Measurements from ENCODE around the gene C9. TPM values are rescaled to one million over a fixed set of nuclear protein-coding genes. Genes with fewer than 3 reads are reported as not detected.
"Not testable (repeated sequence)": the region's sequence is repeated elsewhere in the genome, so short reads cannot be mapped to it uniquely, and the experiment has no call there.

The C9 gene
- polyA plus RNA-seq, 1 donor from 2014 or later, result not detected

GRCh38 chr5:39405083-39405843 lies 41.0 kb upstream of the C9 start:
- peak overlapping the region; percentile 41 for H3K27ac ChIP-seq (ENCODE audit: low read length)
- H3K4me3 ChIP-seq (ENCODE audit: low read length), result no peak overlapping the region
- H3F3A ChIP-seq (ENCODE audit: insufficient read depth, low read length, poor library complexity, severe bottlenecking), result no peaks in the 10 kb centered on the region
- no peaks in the 10 kb centered on the region for H3K36me3 ChIP-seq (ENCODE audit: insufficient read depth, low read length)
- H3K9me2 ChIP-seq (ENCODE audit: insufficient read depth, low read length), result no peaks in the 10 kb centered on the region
- no peaks in the 10 kb centered on the region for H4K20me1 ChIP-seq (ENCODE audit: insufficient read depth)
- H3K4me2 ChIP-seq (ENCODE audit: low read length), result no peak overlapping the region
- H3K9ac ChIP-seq (ENCODE audit: low read length), result no peak overlapping the region
- no peaks in the 10 kb centered on the region for H3K9me3 ChIP-seq (ENCODE audit: low read length)
- TF ChIP-seq SMC3 (conservative IDR thresholded peaks at IDR 0.05; ENCODE audit: poor library complexity) (no peak), EP300 (conservative IDR thresholded peaks at IDR 0.05; ENCODE audit: poor library complexity, severe bottlenecking) (peak; percentile 17), CTCF (IDR thresholded peaks at IDR 0.05; ENCODE audit: poor library complexity, severe bottlenecking) (no peak), REST (IDR thresholded peaks at IDR 0.05; ENCODE audit: borderline replicate concordance) (peak; percentile 44)
- no peaks in the 10 kb centered on the region for H3K79me2 ChIP-seq (replicated peaks; ENCODE audit: insufficient read depth, low read length)
- no peak overlapping the region for H2AFZ ChIP-seq (ENCODE audit: low read depth, low read length)
- H3K27me3 ChIP-seq (ENCODE audit: insufficient read depth, low read depth, low read length), result no peaks in the 10 kb centered on the region

GRCh38 chr5:39403761-39404160 lies 39.5 kb upstream of the C9 start:
- not testable (repeated sequence) for H3K4me3 ChIP-seq (ENCODE audit: low read length); H3K4me2 ChIP-seq (ENCODE audit: low read length); H3K27ac ChIP-seq (ENCODE audit: low read length); H4K20me1 ChIP-seq (ENCODE audit: insufficient read depth); H3K27me3 ChIP-seq (ENCODE audit: insufficient read depth, low read depth, low read length); H2AFZ ChIP-seq (ENCODE audit: low read depth, low read length); H3K79me2 ChIP-seq (replicated peaks; ENCODE audit: insufficient read depth, low read length); H3K9ac ChIP-seq (ENCODE audit: low read length); H3K9me3 ChIP-seq (ENCODE audit: low read length); H3F3A ChIP-seq (ENCODE audit: insufficient read depth, low read length, poor library complexity, severe bottlenecking); H3K36me3 ChIP-seq (ENCODE audit: insufficient read depth, low read length); H3K9me2 ChIP-seq (ENCODE audit: insufficient read depth, low read length)

GRCh38 chr5:39402140-39402539 lies 37.8 kb upstream of the C9 start:
- H3K9me3 ChIP-seq (ENCODE audit: low read length); H3K27me3 ChIP-seq (ENCODE audit: insufficient read depth, low read depth, low read length); H3K4me3 ChIP-seq (ENCODE audit: low read length); H2AFZ ChIP-seq (ENCODE audit: low read depth, low read length); H3K9me2 ChIP-seq (ENCODE audit: insufficient read depth, low read length); H3F3A ChIP-seq (ENCODE audit: insufficient read depth, low read length, poor library complexity, severe bottlenecking); H3K27ac ChIP-seq (ENCODE audit: low read length); H3K36me3 ChIP-seq (ENCODE audit: insufficient read depth, low read length); H3K9ac ChIP-seq (ENCODE audit: low read length); H4K20me1 ChIP-seq (ENCODE audit: insufficient read depth); H3K79me2 ChIP-seq (replicated peaks; ENCODE audit: insufficient read depth, low read length); H3K4me2 ChIP-seq (ENCODE audit: low read length): not testable (repeated sequence)

All from neural cell (in vitro differentiated cells).